GM12873 (cell line): ENCODE data around the gene GALNT18.

Experiments used
- CTCF ChIP-seq: IDR thresholded peaks from 2 replicates; pipeline ENCODE4 v1.5.1; 2012; ENCODE audit warnings: low read depth, mild to moderate bottlenecking, moderate library complexity, low read length, control low read depth; ENCODE audit not compliant: insufficient read depth; ENCODE audit errors: missing control alignments

The GALNT18 gene

GRCh38 chr11:11615086-11615485, 6.7 kb downstream of the GALNT18 start:
- no peak for TF ChIP-seq CTCF

- no peak for TF ChIP-seq CTCF
These were observed 9.4 kb downstream of the GALNT18 start for GRCh38 chr11:11612439-11612838.

GRCh38 chr11:11611381-11611780, 10.4 kb downstream of the GALNT18 start:
- TF ChIP-seq CTCF: no peak

- TF ChIP-seq CTCF: no peak
These were observed 13.0 kb downstream of the GALNT18 start for GRCh38 chr11:11608783-11609232.

- no peak for TF ChIP-seq CTCF
These were observed 14.0 kb downstream of the GALNT18 start for GRCh38 chr11:11607772-11608171.

- no peak for TF ChIP-seq CTCF
These were observed 15.9 kb downstream of the GALNT18 start for GRCh38 chr11:11605821-11606450.

GRCh38 chr11:11605181-11605580, 16.6 kb downstream of the GALNT18 start:
- TF ChIP-seq CTCF: no peak
